Measurements from ENCODE around the gene RIN2.
A peak's percentile ranks its signal among the peaks of the same experiment; 100 is the strongest.
"Not testable (repeated sequence)": the region's sequence is repeated elsewhere in the genome, so short reads cannot be mapped to it uniquely, and the experiment has no call there.

The RIN2 gene

DNA sequence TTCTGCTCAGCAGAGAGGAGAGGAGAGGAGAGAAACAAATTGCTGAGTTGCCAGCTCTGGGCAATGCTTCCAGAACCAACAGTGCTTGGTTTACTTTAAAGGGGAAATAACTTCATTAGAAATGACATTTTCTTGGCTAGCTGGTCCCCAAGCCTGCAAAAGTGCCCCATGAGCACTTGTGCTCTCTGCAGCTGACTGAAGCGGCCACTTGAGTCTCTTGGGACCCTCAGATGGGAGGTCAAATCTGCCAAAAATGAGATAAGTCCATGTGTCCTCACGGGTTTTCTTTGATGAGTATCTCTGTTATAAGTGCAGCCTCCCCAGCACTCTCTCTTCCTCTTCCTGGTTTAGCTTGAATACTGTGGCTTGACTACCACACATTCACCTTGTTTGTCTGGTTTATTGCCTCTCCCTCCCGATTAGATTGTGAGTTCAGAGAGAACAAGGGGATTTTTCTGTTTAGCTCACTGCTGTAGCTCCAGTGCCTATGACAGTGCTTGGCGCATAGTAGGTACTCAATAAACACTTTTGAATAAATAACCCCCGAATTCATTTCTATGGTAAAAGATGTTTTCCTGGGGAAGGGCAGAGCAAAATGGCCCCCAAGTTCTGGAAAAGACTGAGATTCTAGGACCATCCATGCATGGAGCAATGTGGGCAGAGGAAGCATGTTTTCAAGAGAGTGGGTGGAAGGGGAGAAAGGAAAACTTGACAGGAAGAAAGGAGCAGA lies 7.0 kb upstream of the RIN2 start:
- H3K9me3 ChIP-seq (replicated peaks; ENCODE audit: low read length), result no peaks in the 10 kb centered on the region

DNA sequence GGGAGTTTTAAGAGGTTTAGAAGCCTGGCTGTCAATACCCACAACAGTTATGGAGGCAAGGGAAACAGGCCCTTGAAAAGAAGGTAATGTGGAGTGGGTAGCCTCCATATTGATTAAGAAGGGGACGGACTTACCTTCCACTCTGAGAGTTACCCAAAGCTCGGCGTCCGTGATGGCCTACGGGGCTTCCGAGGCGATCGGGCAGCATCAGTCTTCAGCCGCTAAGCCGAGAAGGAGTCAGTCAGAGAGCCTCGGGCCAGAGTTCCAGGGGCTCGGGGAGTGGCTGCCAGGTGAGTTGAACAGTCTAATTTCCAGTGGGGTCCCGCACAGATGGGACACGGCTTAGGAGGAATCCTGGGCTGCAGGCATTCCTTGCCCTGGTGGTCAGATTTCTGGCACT lies 3.9 kb upstream of the RIN2 start:
- peaks cover 14% of the 10 kb centered on the region for H3K4me1 ChIP-seq (ENCODE audit: control insufficient read depth, insufficient read depth, low read length)
- not testable (repeated sequence) for H3K4me3 ChIP-seq (ENCODE audit: low read length); H3K9me3 ChIP-seq (replicated peaks; ENCODE audit: low read length); H3K4me2 ChIP-seq (ENCODE audit: low read length); H3K9ac ChIP-seq (ENCODE audit: low read depth, low read length); H3K36me3 ChIP-seq (ENCODE audit: insufficient read depth, low read length)
- H3K27me3 ChIP-seq (ENCODE audit: control insufficient read depth, insufficient read depth, low read length), result peaks cover 22% of the 10 kb centered on the region

More for the DNA sequence above, 7.0 kb upstream of the RIN2 start:
- no peak overlapping the region for H3K9ac ChIP-seq (ENCODE audit: low read depth, low read length)
- no peak overlapping the region for H3K4me3 ChIP-seq (ENCODE audit: low read length)
- no peak overlapping the region for H3K4me2 ChIP-seq (ENCODE audit: low read length)
- no peaks in the 10 kb centered on the region for H3K36me3 ChIP-seq (ENCODE audit: insufficient read depth, low read length)
- peaks cover 28% of the 10 kb centered on the region for H3K27me3 ChIP-seq (ENCODE audit: control insufficient read depth, insufficient read depth, low read length)
- H3K4me1 ChIP-seq (ENCODE audit: control insufficient read depth, insufficient read depth, low read length), result no peaks in the 10 kb centered on the region

DNA sequence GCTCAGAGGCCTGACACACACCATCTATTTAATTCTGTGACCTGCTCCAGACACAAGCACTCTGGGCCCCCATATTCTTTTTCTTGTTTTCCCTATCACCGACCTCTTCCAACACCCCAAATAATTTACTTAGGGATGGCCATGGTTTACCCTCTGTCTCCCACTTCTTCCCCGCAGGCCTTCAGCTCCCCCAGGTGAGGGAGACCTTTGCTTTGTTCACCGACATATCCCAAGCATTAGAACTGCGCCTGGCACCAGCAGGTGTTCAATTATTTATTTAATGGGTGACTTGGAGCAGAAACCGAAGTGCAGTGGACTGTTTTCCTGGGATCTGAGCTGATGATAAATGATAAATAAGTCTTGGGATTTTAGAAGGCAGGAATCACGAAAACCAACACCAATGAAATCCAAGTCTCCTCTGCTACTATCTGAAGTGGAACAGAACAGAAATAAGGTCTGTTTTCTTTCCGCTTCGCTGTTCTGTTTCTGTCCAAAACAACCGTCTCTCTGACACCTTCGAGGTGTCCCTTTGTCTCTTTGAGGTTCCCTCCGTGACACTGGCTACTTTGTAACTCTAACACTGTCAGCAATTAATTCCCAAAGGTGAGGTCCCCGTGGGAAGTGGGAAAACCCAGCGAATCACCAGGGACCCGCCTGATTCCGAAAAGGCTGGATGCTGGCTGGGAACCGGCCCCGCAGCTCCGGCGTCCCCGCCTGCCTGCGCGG lies 1.1 kb upstream of the RIN2 start:
- Histone ChIP-seq H3K36me3 (ENCODE audit: insufficient read depth, low read length) (no peaks in the 10 kb centered on the region), H3K4me1 (ENCODE audit: control insufficient read depth, insufficient read depth, low read length) (peaks cover 24% of the 10 kb centered on the region), H3K4me3 (ENCODE audit: low read length) (peak overlapping the region; percentile 79), H3K27me3 (ENCODE audit: control insufficient read depth, insufficient read depth, low read length) (no peaks in the 10 kb centered on the region), H3K9ac (ENCODE audit: low read depth, low read length) (peak overlapping the region; percentile 83), H3K9me3 (replicated peaks; ENCODE audit: low read length) (no peaks in the 10 kb centered on the region), H3K4me2 (ENCODE audit: low read length) (peak overlapping the region; percentile 87)

DNA sequence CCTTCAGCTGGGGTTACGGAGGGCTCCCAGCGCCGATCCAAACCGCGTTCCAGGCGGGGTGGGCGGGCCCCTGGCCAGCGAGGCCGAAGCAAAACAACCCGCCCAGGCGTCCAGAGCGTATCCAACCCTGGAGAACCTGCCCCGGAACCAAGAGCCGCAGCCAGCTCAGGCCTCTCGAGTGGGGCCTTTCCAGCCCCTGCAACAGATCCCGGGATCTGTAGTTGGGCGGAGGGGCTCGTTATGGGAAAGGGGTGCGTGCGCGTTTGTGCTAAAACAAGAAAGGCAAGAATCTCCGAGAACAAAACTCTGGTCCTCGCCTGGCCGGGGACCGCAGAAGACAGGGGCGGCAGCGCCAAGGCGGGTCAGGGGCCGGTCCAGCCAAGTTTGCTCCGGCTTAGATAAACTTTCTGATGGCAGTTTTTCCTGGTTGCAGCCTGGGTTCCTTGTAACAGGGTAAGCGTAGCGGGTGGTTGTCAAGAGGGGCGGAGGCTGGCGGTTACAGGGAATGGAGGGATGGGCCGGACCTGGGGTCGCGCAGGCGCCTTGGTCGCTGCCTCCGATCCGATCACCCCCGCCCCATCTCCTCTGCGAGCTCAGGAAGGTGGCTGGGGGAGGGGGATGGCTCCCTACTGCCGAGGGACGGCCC lies 448 bp upstream of the RIN2 start:
- H3K4me2 ChIP-seq (ENCODE audit: low read length), result peak overlapping the region; percentile 87
- peak overlapping the region; percentile 83 for H3K9ac ChIP-seq (ENCODE audit: low read depth, low read length)
- H3K9me3 ChIP-seq (replicated peaks; ENCODE audit: low read length), result no peaks in the 10 kb centered on the region
- H3K4me1 ChIP-seq (ENCODE audit: control insufficient read depth, insufficient read depth, low read length), result peaks cover 24% of the 10 kb centered on the region
- H3K27me3 ChIP-seq (ENCODE audit: control insufficient read depth, insufficient read depth, low read length), result no peaks in the 10 kb centered on the region
- no peaks in the 10 kb centered on the region for H3K36me3 ChIP-seq (ENCODE audit: insufficient read depth, low read length)
- peak overlapping the region; percentile 79 for H3K4me3 ChIP-seq (ENCODE audit: low read length)

DNA sequence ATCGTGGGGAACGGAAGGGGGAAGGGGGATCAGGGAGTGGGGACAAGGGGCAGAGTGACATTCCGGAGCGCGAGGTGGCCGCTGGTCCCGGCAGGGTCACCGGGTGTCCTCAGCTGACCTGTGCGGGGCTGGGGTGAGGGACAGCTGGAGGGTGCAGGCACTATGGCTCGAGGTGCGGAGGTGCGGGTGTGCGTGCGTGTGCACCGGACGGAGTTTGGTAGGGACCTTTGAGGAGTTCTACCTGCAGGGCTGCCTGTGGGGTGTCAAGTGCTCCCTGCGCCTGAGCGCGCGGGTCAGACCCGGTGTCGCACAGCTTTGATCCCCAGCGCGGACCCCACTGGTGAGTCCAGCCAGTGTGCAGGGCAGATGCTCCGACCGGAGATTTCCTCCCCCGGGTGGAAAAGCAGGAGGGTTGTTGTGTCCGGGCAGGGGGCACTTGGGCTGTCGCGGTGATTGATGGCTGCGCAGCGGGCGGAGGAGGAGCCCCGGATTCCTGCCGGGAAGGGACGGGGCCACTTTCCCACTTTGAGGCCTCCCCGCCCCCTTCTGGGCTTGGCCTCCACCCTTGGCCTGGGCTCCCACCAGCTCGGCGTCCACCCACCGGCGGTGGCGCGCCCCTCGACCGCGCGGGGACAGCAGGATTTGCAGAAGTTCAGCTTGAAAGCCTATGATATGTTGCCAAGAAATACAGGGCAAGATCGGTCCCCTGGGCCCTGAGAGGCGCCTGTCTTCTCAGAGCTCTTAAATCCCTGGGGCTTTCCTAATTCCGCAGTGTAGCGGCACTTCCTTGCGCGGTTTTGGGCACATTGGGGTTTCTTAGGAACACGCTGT lies 658 bp downstream of the RIN2 start:
- Histone ChIP-seq H3K9me3 (replicated peaks; ENCODE audit: low read length) (no peaks in the 10 kb centered on the region), H3K9ac (ENCODE audit: low read depth, low read length) (peak overlapping the region; percentile 83), H3K4me1 (ENCODE audit: control insufficient read depth, insufficient read depth, low read length) (peaks cover 24% of the 10 kb centered on the region), H3K4me2 (ENCODE audit: low read length) (peak overlapping the region; percentile 87), H3K36me3 (ENCODE audit: insufficient read depth, low read length) (no peaks in the 10 kb centered on the region), H3K4me3 (ENCODE audit: low read length) (peak overlapping the region; percentile 79), H3K27me3 (ENCODE audit: control insufficient read depth, insufficient read depth, low read length) (no peaks in the 10 kb centered on the region)

DNA sequence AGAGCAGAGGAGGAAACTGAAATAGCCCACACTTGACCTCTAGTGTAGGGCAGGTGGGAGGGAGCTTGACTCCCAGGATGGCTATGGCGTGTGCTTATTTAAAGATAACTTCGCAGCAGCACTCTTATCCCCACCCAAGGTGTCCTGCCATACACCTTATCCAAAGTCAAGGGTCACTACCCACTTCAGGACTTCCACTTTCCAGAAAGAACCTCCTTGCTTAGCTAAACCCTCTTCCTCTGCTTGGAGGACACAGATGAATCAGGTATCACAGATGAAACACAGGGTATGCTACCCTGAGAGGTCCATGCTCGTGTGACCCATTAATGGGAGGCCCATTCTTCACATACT lies 2.3 kb downstream of the RIN2 start:
- H3K36me3 ChIP-seq (ENCODE audit: insufficient read depth, low read length), result no peaks in the 10 kb centered on the region
- H3K27me3 ChIP-seq (ENCODE audit: control insufficient read depth, insufficient read depth, low read length), result no peaks in the 10 kb centered on the region
- no peaks in the 10 kb centered on the region for H3K9me3 ChIP-seq (replicated peaks; ENCODE audit: low read length)
- H3K4me3 ChIP-seq (ENCODE audit: low read length), result no peak overlapping the region
- H3K4me1 ChIP-seq (ENCODE audit: control insufficient read depth, insufficient read depth, low read length), result peaks cover 24% of the 10 kb centered on the region
- no peak overlapping the region for H3K9ac ChIP-seq (ENCODE audit: low read depth, low read length)
- H3K4me2 ChIP-seq (ENCODE audit: low read length), result no peak overlapping the region

DNA sequence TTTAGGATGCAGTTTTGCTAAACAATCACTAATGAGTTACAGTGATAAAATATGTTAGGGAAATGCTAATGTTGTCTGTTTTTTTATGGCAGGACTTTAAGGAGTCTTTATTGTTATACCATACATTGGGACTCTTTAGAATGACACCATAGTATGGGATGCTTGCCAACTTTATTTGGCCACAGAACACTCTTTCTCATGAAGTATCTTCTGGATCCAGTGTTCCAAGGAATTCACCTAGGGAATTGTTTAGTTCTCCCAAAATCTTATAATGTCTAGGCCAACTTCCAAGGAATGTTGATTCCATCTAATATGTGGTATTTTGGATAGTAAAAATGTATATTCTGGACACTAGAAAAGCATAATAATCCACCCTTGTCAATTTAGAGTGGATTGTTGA lies 3.3 kb downstream of the RIN2 start:
- Histone ChIP-seq H3K36me3 (ENCODE audit: insufficient read depth, low read length) (no peaks in the 10 kb centered on the region), H3K9me3 (replicated peaks; ENCODE audit: low read length) (no peaks in the 10 kb centered on the region), H3K4me3 (ENCODE audit: low read length) (no peak overlapping the region), H3K9ac (ENCODE audit: low read depth, low read length) (no peak overlapping the region), H3K27me3 (ENCODE audit: control insufficient read depth, insufficient read depth, low read length) (no peaks in the 10 kb centered on the region), H3K4me1 (ENCODE audit: control insufficient read depth, insufficient read depth, low read length) (peaks cover 24% of the 10 kb centered on the region), H3K4me2 (ENCODE audit: low read length) (no peak overlapping the region)

DNA sequence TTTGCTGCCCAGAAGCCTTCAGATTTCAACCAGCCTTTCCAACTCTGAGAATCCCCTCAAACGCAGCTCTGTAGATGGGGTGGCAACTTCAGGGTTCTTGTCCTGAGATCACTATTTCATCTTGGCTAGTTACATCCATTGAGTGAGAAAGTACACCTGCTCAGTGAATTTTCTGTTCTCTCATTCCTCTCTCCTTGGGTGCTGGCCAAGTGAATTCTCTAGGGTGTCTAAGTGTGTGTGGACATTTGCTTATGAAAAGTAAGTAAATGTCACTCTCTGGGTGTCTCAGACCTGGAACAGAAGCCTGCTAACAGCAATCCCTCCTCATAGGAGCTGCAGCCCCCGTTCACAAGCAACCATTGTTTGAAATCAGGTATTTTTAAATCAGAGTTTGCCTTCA lies 3.8 kb downstream of the RIN2 start:
- no peaks in the 10 kb centered on the region for H3K36me3 ChIP-seq (ENCODE audit: insufficient read depth, low read length)
- H3K4me1 ChIP-seq (ENCODE audit: control insufficient read depth, insufficient read depth, low read length), result peaks cover 22% of the 10 kb centered on the region
- no peaks in the 10 kb centered on the region for H3K9me3 ChIP-seq (replicated peaks; ENCODE audit: low read length)
- no peak overlapping the region for H3K4me3 ChIP-seq (ENCODE audit: low read length)
- H3K27me3 ChIP-seq (ENCODE audit: control insufficient read depth, insufficient read depth, low read length), result no peaks in the 10 kb centered on the region
- no peak overlapping the region for H3K4me2 ChIP-seq (ENCODE audit: low read length)
- no peak overlapping the region for H3K9ac ChIP-seq (ENCODE audit: low read depth, low read length)

DNA sequence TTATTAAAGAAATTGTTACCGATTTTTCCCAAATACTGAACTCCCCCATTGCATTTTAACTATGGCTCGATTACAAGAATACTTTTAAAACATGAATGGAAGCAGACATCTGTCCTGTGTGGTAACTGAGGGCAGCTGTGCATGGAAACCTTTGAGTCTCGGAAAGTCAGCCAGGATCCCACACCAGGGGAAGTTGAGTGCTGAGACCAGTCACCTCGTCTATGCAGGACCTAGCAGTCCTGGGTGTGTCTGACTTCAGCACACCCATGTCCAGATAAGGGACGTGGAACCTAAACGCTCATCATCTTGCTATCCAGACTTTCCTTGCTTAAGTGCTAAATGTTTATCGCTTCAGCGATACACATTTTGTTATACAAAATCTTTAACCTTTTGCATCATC lies 6.1 kb downstream of the RIN2 start:
- Histone ChIP-seq H3K9ac (ENCODE audit: low read depth, low read length) (no peak overlapping the region), H3K9me3 (replicated peaks; ENCODE audit: low read length) (no peaks in the 10 kb centered on the region), H3K27me3 (ENCODE audit: control insufficient read depth, insufficient read depth, low read length) (no peaks in the 10 kb centered on the region), H3K4me1 (ENCODE audit: control insufficient read depth, insufficient read depth, low read length) (peaks cover 10% of the 10 kb centered on the region), H3K4me2 (ENCODE audit: low read length) (no peak overlapping the region), H3K36me3 (ENCODE audit: insufficient read depth, low read length) (no peaks in the 10 kb centered on the region), H3K4me3 (ENCODE audit: low read length) (no peak overlapping the region)

DNA sequence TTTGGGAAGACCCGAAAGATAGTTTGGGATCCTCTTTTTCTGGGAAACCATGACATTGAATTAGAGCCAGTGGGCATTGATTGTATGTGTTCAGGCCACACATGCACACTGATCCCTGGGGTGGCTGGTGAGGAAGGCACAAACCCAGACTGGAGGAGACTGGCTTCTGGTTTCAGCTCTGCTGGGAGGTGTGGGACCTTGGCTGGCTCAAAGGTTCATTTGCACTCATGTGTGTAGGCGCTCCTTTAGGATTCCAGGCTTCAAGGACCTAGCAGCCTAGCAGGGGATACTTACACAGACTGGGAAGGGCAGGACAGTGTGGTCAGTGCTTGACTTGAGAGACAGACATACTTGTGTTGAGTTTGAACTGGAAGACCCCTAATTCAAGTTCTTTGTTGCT lies 7.2 kb downstream of the RIN2 start:
- Histone ChIP-seq H3K9me3 (replicated peaks; ENCODE audit: low read length) (no peaks in the 10 kb centered on the region), H3K27me3 (ENCODE audit: control insufficient read depth, insufficient read depth, low read length) (no peaks in the 10 kb centered on the region), H3K4me1 (ENCODE audit: control insufficient read depth, insufficient read depth, low read length) (no peaks in the 10 kb centered on the region), H3K4me2 (ENCODE audit: low read length) (no peak overlapping the region), H3K4me3 (ENCODE audit: low read length) (no peak overlapping the region), H3K36me3 (ENCODE audit: insufficient read depth, low read length) (no peaks in the 10 kb centered on the region), H3K9ac (ENCODE audit: low read depth, low read length) (no peak overlapping the region)

DNA sequence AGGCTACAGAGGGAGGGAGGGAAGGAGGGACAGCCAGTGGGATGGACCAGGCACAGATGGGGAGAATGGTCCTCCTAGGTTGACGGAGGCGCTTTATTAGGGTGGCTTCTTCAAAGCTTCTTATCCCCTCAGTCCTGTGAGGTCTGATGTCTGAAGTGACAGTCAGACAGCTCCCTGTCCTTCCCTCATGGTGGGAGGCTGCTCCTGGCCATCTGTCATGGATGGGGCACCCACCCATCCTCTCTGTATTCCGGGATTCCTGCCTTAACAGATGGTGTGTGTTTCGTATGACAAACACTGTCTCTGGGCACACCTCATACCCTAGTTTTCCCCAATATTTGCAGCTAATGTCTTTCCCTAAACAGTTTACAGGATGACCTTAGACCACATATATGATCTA lies 7.9 kb downstream of the RIN2 start:
- no peaks in the 10 kb centered on the region for H3K4me1 ChIP-seq (ENCODE audit: control insufficient read depth, insufficient read depth, low read length)
- H3K9ac ChIP-seq (ENCODE audit: low read depth, low read length), result no peak overlapping the region
- no peaks in the 10 kb centered on the region for H3K9me3 ChIP-seq (replicated peaks; ENCODE audit: low read length)
- no peak overlapping the region for H3K4me3 ChIP-seq (ENCODE audit: low read length)
- no peaks in the 10 kb centered on the region for H3K36me3 ChIP-seq (ENCODE audit: insufficient read depth, low read length)
- H3K27me3 ChIP-seq (ENCODE audit: control insufficient read depth, insufficient read depth, low read length), result no peaks in the 10 kb centered on the region
- no peak overlapping the region for H3K4me2 ChIP-seq (ENCODE audit: low read length)

Data from skeletal muscle satellite cell (primary cell).